COLO829 (cell line): Measurements from ENCODE around the gene SH3BP4.
A peak's percentile ranks its signal among the peaks of the same experiment; 100 is the strongest.

Experiments
- DNase-seq: peaks from one replicate; pipeline ENCODE4 v3.0.0; 2012; ENCODE audit warnings: low spot score

SH3BP4 gene

GRCh38 chr2:234967201-234967869 lies 15.5 kb downstream of the SH3BP4 start:
- no peak for DNase-seq

GRCh38 chr2:234967870-234968208 lies 16.0 kb downstream of the SH3BP4 start:
- no peak for DNase-seq

GRCh38 chr2:234968631-234969305 lies 17.0 kb downstream of the SH3BP4 start:
- DNase-seq, result no peak

GRCh38 chr2:234969306-234970098 lies 17.7 kb downstream of the SH3BP4 start:
- no peak for DNase-seq

GRCh38 chr2:234970099-234970440 lies 18.3 kb downstream of the SH3BP4 start:
- DNase-seq, result no peak

- peak; percentile 78 for DNase-seq
Observed at GRCh38 chr2:234970477-234970882, 18.7 kb downstream of the SH3BP4 start.

- no peak for DNase-seq
Observed at GRCh38 chr2:234971496-234971895, 19.7 kb downstream of the SH3BP4 start.

GRCh38 chr2:234973008-234973407 lies 21.2 kb downstream of the SH3BP4 start:
- DNase-seq, result no peak

GRCh38 chr2:234974501-234975385 lies 22.9 kb downstream of the SH3BP4 start:
- DNase-seq, result no peak

GRCh38 chr2:234975611-234976010 lies 23.8 kb downstream of the SH3BP4 start:
- no peak for DNase-seq

GRCh38 chr2:234976479-234977227 lies 24.8 kb downstream of the SH3BP4 start:
- DNase-seq, result no peak

- no peak for DNase-seq
Observed at GRCh38 chr2:234977228-234977679, 25.4 kb downstream of the SH3BP4 start.

- DNase-seq, result no peak
Observed at GRCh38 chr2:234978466-234979203, 26.8 kb downstream of the SH3BP4 start.

GRCh38 chr2:234979204-234980167 lies 27.7 kb downstream of the SH3BP4 start:
- DNase-seq, result no peak

GRCh38 chr2:234980451-234981187 lies 28.8 kb downstream of the SH3BP4 start:
- no peak for DNase-seq

- peak; percentile 65 for DNase-seq
Observed at GRCh38 chr2:234981197-234982095, 29.6 kb downstream of the SH3BP4 start.

GRCh38 chr2:234982096-234982834 lies 30.4 kb downstream of the SH3BP4 start:
- no peak for DNase-seq
